A673 (cell line): ENCODE results near the gene HSPG2.

Source experiments
- CTCF ChIP-seq: fragments of 300-800, 200-600 bp; sonication (generic); conservative IDR thresholded peaks from 2 replicates; pipeline ENCODE4 v1.5.1; 2017; ENCODE audit warnings: low read depth, mild to moderate bottlenecking, antibody characterized with exemption, low read length, moderate library complexity, mixed read lengths
- EZH2 ChIP-seq: fragments of 200-600 bp; sonication (generic); IDR thresholded peaks from 2 replicates; pipeline ENCODE4 v1.6.1; 2017; ENCODE audit warnings: borderline replicate concordance, low read depth, mild to moderate bottlenecking, mixed read lengths, antibody characterized with exemption, low read length; ENCODE audit not compliant: poor library complexity, severe bottlenecking

GRCh38 chr1:21847223-21848205, 89.6 kb downstream of the HSPG2 start:
- no peak for TF ChIP-seq CTCF
- TF ChIP-seq EZH2: no peak
